DMS 273 treated with DMSO at 0.1 percent for 48 hours (cell line): ENCODE results near the gene REXO2.

ENCODE experiments used
- DNase-seq: peaks from one replicate; lab custom pipeline; 2025; lab: John Stamatoyannopoulos, UW

REXO2 gene

GRCh38 chr11:114439229-114440120 is at the start of gene REXO2:
Gene REXO2, plus strand, starts transcription at chr11:114439467. Its CDS starts 62 bp downstream, at chr11:114439529.
- peak; percentile 72 for DNase-seq

GRCh38 chr11:114392735-114393667 is 46.3 kb upstream of the REXO2 start:
- no peak for DNase-seq

- DNase-seq: no peak
Measured at GRCh38 chr11:114395736-114396135, 43.5 kb upstream of the REXO2 start.

GRCh38 chr11:114396916-114397315 is 42.4 kb upstream of the REXO2 start:
- DNase-seq: no peak

GRCh38 chr11:114397349-114397982 is 41.8 kb upstream of the REXO2 start:
- DNase-seq: no peak

- no peak for DNase-seq
Measured at GRCh38 chr11:114398303-114398920, 40.9 kb upstream of the REXO2 start.

- peak; percentile 41 for DNase-seq
Measured at GRCh38 chr11:114399490-114400215, 39.6 kb upstream of the REXO2 start.

- DNase-seq: peak; percentile 62
Measured at GRCh38 chr11:114400216-114400914, 38.9 kb upstream of the REXO2 start, which contains the start of the genes C11orf71 and RBM7. Gene C11orf71, minus strand, starts transcription at chr11:114400511. Its CDS starts 180 bp downstream, at chr11:114400331. Gene RBM7, plus strand, starts transcription at chr11:114400666. Its CDS starts 6 bp downstream, at chr11:114400672.

GRCh38 chr11:114400915-114401223 is 38.4 kb upstream of the REXO2 start:
- DNase-seq: no peak

GRCh38 chr11:114401311-114401710 is 38.0 kb upstream of the REXO2 start:
- DNase-seq: no peak

- no peak for DNase-seq
Measured at GRCh38 chr11:114412946-114413345, 26.3 kb upstream of the REXO2 start.

- DNase-seq: no peak
Measured at GRCh38 chr11:114413958-114414357, 25.3 kb upstream of the REXO2 start.

- no peak for DNase-seq
Measured at GRCh38 chr11:114416441-114416961, 22.8 kb upstream of the REXO2 start.

GRCh38 chr11:114426280-114426679 is 13.0 kb upstream of the REXO2 start:
- no peak for DNase-seq

GRCh38 chr11:114430290-114430689 is 9.0 kb upstream of the REXO2 start:
- DNase-seq: no peak

- no peak for DNase-seq
Measured at GRCh38 chr11:114432893-114433292, 6.4 kb upstream of the REXO2 start.

- no peak for DNase-seq
Measured at GRCh38 chr11:114433376-114433775, 5.9 kb upstream of the REXO2 start.

GRCh38 chr11:114438303-114438702 is 964 bp upstream of the REXO2 start:
- DNase-seq: no peak

- DNase-seq: peak; percentile 8
Measured at GRCh38 chr11:114440121-114440860, 1.0 kb downstream of the REXO2 start.
